GM19455 (cell line): ENCODE measurements around the gene VTCN1.
"Not testable (repeated sequence)": the region's sequence is repeated elsewhere in the genome, so short reads cannot be mapped to it uniquely, and the experiment has no call there.

ENCODE experiments used
- ATAC-seq: cut with Tn5 transposase; IDR thresholded peaks from one replicate; pipeline ENCODE4 v1.9.1; 2021; ENCODE audit not compliant: unreplicated experiment

VTCN1 gene, protein sequence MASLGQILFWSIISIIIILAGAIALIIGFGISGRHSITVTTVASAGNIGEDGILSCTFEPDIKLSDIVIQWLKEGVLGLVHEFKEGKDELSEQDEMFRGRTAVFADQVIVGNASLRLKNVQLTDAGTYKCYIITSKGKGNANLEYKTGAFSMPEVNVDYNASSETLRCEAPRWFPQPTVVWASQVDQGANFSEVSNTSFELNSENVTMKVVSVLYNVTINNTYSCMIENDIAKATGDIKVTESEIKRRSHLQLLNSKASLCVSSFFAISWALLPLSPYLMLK

DNA sequence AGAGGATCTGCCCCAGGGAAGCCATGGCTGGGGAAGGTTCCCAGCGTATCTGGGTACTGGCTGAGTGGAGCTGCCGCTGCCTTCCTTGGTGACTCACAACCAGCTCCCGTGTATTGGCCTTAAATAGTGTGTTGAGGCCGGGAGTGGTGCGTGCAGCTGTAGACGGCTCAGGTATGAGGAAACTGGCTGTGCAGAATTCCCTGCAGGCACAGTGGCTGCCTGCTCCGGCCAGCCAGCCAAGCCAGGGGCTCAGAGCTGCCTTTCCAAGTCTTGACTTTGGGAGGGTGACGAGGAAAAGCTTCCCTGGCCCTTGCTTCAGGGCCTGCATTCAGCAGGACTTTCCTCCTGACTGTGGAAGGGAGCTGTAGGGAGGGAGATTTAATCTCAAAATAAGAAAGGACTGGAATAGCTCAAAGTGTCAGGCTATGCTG, at the start of gene VTCN1:
Gene VTCN1 (minus strand): TSS at position 97 of the 431 bp plus-strand sequence. CDS start 72 bp downstream, at position 25.
- no peak for ATAC-seq

DNA sequence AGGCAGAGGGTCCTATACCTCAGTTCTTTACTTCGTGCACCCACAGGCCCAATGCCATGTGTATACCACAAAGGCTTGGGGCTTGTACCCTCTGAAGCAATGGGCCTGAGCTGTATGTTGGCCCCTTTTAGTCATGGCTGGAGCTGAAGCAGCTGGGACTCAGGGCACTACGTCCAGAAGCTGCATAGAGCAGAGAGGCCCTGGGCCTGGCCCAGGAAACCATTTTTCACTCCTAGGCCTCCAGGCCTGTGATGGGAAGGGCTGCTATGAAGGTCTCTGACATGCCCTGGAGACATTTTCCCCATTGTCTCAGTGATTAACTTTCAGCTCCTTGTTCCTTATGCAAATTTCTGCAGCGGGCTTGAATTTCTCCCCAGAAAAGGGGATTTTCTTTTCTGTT, 48.1 kb upstream of the VTCN1 start:
- ATAC-seq: no peak

DNA sequence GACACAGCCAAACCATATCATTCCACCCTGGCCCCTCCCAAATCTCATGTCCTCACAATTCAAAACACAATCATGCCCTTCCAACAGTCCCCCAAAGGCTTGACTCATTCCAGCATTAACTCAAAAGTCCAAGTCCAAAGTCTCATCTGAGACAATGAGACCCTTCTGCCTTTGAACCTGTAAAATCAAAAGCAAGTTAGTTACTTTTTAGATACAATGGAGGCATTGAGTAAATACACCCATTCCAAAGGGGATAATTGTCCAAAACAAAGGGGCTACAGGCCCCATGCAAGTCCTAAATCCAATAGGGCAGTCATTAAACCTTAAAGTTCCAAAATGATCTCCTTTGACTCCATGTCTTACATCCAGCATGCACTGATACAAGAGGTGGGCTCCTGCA, 47.3 kb upstream of the VTCN1 start:
- not testable (repeated sequence) for ATAC-seq

DNA sequence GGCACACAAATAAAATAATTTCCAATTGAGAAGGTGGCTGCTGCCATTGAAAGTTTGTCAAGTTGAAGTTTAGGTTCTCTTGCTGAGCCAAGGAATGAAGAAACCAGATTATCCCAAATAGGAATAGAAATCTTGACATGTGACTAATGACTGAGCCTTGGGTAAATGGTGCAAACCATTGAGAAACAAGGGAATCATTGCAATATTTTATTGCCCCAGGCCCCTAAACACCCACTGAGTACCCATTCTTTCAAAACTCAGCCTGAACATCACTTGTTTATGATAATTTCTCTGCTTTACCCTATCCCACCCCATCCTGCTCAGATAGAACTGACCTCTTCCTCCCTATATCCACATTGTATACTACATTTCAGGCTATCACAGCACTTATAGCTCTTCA, 46.6 kb upstream of the VTCN1 start:
- no peak for ATAC-seq

DNA sequence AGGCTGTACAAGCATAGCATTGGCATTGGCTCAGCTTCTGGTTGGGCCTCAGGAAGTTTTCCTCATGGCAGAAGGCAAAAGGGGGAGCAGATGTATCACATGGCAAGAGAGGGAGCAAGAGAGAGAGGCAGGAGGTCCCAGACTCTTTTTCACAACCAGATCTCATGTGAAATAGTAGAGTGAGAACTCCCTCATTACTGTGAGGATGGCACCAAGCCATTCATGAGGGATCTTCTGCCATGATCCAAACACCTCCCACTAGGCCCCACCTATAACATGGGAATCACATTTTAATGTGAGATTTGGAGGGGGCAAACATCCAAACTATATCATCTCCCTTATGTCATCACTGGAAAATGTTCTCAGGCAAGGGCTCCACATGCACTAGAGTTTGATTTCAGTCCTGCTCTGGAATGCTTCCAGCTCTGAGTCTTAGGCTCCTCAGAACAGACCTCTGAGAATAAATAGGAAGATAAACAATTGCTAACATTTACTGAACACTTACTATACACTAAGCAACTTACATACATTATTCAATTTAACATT, 39.4 kb upstream of the VTCN1 start:
- no peak for ATAC-seq

DNA sequence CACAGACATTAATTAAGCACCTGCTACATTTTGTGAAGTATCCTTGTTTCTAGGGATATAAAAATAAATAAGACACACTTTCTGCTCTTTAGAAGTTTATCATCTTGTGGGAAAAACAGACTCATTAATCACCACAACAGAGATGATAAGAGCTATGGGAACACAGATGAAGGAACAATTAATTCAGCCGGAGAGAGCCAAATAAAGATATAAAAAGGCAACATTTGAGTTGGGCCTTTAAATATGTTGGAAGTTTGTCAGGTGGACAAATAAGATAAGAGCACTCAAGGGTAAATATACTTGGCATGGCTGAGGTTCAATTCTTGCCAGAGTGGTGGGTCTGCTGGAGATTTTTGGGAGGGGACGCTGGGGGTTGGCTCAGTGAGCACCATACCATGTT, 34.2 kb upstream of the VTCN1 start:
- ATAC-seq: no peak

DNA sequence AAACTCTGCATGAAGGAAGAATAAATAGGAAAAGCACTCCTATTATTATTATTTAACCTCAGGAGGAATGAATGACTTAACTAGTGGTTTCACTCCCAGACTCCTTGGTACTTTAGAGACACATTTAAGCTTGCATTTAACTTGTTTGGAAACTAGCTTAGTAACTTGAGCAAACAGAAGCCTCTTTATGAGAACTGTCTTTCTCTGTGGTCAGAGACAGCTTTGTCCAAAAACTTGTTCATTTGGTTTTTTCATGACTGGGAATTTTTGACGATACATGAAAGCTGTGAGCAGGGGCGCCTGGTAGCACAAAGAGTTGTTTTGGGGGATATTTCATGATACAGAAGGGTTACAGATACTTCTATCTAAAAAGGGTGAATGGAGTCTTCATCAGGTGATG, 33.6 kb upstream of the VTCN1 start:
- no peak for ATAC-seq

DNA sequence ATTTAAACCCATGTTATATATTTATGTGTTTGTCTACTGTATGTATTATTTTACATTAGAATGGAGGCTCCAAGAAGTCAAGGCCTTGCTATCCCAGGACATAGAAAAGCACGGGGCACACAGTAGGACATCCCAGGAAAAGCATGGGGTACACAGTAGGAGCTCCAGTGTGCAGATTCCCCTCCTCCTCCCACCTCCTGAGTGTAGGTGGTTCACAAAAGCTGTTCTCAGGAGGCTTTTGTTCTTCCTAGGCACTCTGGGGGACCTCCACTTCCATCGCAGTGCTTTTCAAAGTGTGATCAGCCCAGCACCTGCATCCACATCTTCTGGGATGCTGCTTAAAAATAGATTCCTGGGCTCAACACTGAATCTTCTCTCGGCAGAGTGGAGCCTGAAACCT, 30.8 kb upstream of the VTCN1 start:
- ATAC-seq: no peak

DNA sequence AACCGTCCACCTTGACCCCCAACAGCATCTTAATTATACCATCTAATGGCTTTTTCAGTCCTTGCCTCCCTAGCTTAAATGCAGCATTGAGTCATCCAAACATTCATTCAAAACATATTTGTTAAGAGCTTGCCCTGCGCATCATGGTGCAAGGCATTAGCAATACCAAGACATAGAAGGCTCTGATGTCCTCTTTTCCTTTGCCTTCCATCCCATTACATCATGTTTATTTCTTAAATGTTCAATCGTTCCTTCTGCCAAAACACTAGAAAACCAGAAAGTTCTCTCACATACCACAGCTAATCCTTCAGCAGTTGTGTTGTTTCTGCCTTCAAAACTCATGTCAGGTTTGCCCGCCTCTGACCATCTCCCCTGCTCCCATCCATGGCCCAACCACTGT, 29.8 kb upstream of the VTCN1 start:
- ATAC-seq: no peak

DNA sequence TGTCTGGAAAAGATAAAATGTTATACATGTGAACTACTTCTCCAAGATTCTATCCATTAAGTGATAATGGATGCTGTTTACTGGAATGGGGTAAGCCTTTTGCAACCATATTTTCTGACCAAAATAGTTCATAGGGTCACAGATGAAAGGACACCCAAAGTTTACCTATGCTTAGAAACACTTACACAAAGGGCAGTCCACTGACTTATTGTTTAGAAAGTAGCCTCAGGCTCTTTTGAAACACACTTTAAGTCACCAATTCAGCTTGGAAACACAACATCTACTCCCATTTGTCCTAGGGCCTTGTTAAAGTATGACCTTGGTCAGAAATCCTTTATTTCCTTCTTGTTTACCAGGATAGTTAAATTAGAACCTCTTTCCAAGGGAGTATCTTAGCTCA, 28.7 kb upstream of the VTCN1 start:
- no peak for ATAC-seq

DNA sequence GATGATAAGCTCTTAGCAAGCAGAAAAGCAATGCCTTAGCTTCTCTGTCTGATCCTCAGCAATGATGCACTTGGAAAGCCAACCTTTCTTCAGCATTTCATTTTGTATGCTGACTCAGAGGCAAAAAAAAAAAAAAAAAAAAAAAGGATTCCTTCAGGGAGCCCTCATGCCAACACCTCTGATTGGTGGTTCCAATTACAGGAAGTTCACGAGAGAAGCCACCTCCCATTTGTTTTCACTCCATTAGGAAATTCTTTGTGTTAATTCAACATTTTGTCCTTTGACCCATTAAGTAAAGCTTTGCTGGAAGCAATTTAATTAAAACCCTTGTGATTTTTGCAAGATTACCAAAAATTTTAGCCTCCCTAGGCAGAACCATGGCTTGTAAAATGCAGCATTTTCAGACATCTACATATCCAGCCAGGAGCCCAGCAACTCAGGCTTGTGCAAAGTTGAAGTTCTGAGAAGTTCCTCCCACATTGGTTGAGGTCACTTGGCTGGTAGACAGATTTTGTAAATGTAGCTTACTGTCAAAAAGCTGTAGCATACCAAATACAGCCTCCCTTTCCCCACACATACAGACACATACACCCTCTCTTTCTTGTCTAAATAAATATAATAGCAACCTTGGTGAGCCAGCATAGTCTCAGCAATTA, 27.1 kb upstream of the VTCN1 start:
- no peak for ATAC-seq

DNA sequence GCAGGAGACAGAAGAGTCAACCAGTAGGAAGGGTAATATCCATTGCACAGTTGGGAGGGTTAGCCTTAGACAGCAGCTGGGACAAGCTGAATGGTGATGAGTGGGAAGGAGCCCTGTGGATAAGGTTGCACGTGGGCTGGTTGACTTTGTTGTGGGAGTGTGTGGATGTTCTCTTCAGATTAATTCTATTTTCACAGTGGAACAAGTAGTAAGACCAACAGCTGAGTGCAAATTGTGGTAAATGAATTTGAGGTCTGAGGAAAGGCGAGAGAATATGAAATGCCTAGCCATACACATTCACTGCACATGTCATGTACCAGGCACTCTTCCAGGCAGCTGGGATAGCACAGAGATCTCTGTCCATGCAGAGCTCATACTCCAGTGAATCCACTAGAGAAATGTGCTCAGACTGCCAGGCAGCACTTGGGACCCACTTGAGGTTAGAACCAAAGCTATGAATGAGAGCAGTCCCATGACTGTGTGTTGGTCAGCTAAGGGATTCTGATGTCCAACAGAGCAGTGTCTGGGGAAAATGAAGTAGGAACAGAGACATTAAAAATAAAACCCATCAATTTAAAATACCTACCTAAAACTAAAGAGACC, 25.2 kb upstream of the VTCN1 start:
- no peak for ATAC-seq

DNA sequence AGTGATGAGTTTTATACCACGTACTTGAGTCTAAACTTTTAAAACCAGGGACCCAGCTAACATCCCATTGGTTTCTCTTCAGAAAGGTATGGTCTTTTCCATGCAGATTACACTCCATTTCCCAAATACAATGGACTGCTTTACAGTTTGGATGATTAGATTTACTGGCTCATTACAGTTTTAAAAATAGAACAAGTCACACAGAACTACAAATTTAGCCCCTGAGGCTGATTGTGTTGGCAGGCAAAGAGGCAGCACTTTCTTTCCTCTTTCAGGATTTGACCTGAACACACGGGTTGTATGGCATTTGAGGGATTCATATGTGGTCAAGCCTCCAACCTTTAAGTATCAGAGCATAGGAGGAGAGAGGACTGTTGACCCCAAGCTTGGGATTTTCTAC, 21.8 kb upstream of the VTCN1 start:
- ATAC-seq: no peak

DNA sequence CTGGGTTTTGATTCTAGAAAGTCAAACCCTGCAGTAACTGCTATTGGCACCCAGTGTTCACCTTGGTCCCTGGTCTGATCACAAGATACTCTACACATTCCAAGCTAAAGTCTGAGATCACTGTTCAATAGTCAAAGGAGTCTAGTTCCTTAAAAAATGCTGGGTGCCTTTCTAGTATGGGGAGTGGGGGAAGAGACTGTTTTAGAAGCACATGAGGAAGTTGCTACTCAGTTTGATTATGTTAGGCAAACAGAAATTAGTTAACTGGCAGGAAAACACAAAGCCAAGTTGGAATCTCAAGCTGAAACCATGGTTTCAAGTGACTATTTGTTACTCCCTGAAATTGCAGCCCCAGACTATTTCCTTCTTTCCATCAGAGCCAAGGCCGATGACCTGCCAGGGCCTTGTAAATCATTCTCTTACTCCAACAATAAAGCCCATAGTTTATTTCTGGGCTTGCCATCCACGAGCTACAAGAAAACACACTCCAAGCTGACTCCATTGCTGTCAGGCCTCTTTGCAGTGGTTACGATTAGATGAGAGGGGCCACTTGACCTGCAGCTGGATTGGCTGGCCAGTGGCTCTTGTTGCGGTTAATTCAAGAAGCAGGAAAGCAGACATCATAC, 21.1 kb upstream of the VTCN1 start:
- no peak for ATAC-seq

DNA sequence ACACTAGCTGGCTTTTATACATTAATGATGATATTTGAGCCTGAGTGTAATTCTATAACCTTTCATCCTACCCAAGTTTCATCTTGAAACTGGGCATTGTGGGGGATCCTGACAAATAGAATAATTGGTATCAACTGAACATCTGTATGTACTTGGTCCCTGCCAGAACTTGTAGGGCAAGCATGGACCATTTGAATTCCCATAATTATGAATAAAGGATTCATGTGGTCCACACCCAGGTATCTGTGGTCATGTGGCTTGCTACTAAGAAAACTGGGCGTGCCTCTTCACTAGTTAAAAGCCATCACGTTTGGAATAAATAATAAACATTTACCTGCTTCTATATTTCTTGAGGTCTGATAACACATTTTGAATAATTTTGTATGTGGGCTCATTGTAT, 20.6 kb upstream of the VTCN1 start:
- no peak for ATAC-seq

DNA sequence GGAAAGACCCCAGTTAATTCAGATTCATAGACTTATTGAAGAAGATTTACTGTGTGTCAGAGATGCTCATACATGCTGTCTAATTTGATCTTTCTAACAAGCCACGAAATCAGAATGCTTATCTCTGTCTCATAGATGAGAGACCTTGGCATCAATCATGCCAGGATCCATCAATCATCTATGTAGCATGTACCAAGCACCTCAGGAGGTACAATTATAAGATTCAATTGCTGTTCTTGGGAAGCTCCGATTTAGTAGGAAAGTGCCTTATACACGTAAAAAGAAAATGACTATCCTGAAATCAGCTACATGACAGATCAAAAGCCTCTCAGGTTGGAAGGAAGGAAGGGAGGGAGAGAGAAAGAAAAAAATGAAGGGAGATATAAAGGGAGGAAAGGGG, 18.5 kb upstream of the VTCN1 start:
- ATAC-seq: no peak

DNA sequence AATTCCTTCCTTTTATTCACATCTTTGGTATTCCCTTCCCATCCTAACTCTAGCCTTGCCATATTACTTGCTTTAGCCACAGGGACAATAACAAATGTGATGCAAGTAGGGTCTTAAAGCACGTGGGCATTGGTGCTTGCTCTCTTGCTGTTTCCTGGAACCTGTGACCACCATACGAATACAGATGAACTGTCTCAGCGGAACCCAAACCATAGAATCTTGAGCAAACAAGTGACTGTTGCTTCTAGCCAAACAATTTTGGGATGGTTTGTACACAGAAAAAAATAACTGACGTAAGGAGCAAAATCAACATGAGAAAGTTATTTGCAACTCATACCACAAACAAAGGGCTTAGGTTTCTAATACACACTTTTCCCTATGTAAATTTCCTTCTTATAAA, 15.2 kb upstream of the VTCN1 start:
- ATAC-seq: no peak

DNA sequence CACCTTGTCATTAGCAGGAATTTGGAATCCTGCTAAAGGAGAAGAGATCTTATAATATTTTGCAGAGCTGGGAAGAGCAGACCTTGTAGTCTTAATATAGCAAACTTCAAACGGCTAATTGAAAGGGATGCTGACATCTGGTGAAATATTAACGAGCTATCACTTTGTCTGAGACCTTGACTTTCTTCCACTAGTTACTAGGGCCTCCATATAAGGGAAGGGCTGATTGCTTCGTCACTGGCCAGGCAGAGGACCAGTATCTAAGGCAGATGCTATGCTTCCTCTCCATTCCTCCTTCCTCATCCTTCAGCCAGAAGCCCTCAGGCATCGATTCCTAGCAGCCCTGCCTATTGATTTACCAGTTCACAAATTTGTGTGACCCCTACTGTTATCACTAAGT, 6.0 kb upstream of the VTCN1 start:
- no peak for ATAC-seq

DNA sequence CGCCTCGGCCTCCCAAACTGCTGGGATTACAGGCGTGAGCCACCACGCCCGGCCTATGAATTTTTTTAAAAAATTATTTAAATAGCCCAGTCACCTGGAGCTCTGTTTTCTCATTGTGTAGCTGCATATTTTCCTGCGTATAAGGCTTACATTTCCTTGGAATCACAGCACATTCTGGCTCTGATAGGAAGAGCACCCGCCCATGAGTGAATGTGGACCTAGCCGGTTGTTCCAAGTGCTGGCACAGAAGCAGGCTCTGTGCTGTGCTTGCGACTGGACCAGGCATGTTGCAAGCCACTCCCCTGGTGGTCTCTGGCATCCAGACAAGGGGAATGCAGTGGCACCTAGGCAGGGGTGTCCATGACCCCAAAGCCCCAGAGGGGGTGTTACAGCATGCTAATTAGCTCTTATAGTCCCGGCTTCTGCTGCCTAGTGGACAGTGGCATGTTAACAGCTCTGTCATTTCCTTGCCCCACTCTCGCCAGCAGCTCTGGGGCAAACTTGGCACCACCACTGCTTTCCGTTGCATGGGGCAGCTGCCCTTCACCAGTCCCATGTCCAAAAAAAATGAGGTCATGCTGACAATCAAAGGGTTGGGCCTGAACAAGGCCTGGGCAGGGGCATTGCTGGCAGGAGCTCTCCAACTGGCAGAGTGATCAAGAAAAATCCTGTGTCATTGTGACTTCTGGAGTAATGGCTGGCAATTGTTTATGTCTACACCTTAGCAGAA, 5.2 kb upstream of the VTCN1 start:
- ATAC-seq: no peak

DNA sequence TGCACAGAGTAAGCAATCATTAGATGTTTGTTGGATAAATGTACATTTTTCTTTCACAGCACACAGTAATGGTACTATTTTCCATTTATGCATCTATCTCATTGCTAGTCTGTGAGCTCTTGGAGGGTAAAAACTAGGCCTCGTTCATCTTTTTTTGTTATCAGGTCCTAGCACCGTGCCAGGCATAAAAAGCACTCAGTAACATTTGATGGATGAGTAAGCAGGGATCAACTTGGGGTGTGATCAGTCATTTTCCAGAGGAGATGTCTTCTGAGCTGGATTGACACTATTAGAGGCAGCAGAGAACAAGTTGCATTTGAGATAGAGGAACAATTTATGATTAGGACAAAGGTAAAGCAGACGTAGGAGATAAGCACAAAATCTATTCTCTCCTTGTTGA, 4.3 kb upstream of the VTCN1 start:
- no peak for ATAC-seq

DNA sequence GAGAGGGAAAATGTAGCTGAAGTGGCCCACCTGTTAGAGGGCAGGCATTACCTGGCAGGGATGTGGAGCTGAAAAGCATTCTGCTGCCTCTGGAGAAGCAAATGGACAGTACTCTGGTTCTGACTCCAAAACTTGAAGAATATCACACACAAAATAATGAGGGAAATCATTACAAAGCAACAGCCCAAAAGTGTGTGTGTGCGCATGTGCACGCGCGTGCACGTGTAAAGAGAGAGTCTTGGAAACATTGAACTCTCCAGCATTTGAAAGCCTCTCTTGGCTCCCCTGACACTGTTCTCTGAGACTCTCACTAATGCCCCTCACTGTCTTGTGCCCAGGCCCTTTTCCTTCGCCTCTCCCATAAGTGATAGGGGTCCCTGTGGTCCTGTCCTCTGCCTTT, 2.3 kb upstream of the VTCN1 start:
- ATAC-seq: no peak
